ENCODE data around the gene IL27RA. TPM values are rescaled to one million over a fixed set of nuclear protein-coding genes. Genes with fewer than 3 reads are reported as not detected.

IL27RA gene
- total and polyA plus RNA-seq, 2 donors (not counting 3 experiments of a cell fraction or from before 2014, with no cell fraction given): 1.6 to 4.5 TPM

DNA sequence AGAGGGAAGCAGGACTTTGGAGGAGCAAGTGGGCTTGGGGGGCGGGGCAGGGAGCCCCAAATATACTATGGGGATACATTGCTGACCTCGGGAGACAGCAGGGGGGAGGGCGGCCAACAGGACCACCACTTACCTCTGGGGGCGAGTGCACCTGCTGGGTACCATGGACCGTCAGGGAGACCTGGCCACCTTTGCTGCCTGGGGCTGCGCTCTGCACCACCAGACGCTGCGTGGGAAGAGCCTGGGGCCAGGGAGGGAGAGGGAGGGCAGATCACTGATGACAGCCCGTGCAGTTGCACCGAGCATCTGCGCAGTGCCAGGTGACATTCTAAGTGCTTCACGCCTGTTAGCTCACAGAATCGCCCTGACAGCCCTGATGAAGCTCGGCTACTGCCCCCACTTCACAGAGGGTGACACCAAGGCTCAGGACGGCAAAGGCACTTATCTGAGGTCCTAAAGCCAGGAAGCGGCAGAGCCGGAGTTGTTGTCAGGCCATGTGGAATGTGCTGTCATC lies 49.5 kb upstream of the IL27RA start:
- dilution Hi-C loops (cut with MboI; ENCODE audit: extremely low pct_ligation_motif_present, low sequenced_read_pairs) (no loop called here), intact Hi-C loops (cut with micrococcal nuclease) (no loop called here)
- H3K9me3 ChIP-seq (replicated peaks; ENCODE audit: control insufficient read depth, insufficient read depth, low read length): no peaks in the 10 kb centered on the region
- TF ChIP-seq GATA2 (IDR thresholded peaks at IDR 0.05; ENCODE audit: insufficient read depth, insufficient read length, low read depth, low read length) (no peak), MAX (IDR thresholded peaks at IDR 0.05; ENCODE audit: insufficient read depth, insufficient read length) (no peak), POLR2A (IDR thresholded peaks at IDR 0.05; ENCODE audit: low read depth, low read length) (no peak), MYC (IDR thresholded peaks at IDR 0.05; ENCODE audit: low read depth, low read length) (no peak), FOS (IDR thresholded peaks at IDR 0.05; ENCODE audit: borderline replicate concordance, insufficient read depth, low read length) (no peak), JUN (IDR thresholded peaks at IDR 0.05; ENCODE audit: borderline replicate concordance, insufficient read depth, insufficient read length, low read depth) (no peak), EZH2 (IDR thresholded peaks at IDR 0.05; ENCODE audit: borderline replicate concordance, low read depth, low read length, severe bottlenecking) (no peak), POLR2AphosphoS5 (IDR thresholded peaks at IDR 0.05; ENCODE audit: insufficient read depth, low read depth, low read length) (no peak)
- TF ChIP-seq, protein P1, sequence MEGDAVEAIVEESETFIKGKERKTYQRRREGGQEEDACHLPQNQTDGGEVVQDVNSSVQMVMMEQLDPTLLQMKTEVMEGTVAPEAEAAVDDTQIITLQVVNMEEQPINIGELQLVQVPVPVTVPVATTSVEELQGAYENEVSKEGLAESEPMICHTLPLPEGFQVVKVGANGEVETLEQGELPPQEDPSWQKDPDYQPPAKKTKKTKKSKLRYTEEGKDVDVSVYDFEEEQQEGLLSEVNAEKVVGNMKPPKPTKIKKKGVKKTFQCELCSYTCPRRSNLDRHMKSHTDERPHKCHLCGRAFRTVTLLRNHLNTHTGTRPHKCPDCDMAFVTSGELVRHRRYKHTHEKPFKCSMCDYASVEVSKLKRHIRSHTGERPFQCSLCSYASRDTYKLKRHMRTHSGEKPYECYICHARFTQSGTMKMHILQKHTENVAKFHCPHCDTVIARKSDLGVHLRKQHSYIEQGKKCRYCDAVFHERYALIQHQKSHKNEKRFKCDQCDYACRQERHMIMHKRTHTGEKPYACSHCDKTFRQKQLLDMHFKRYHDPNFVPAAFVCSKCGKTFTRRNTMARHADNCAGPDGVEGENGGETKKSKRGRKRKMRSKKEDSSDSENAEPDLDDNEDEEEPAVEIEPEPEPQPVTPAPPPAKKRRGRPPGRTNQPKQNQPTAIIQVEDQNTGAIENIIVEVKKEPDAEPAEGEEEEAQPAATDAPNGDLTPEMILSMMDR (IDR thresholded peaks at IDR 0.05; ENCODE audit: extremely low read depth in 1 of 2, insufficient read depth in 1 of 2, low read depth in 1 of 2, low read length in 2 of 2): no peak
- H3K27me3 ChIP-seq (ENCODE audit: control insufficient read depth in 2 of 2, insufficient read depth in 2 of 2, low read length in 2 of 2): no peaks in the 10 kb centered on the region
- BruUV-seq (replicated peaks): no TSS peak
- DNase-seq (ENCODE audit: low read depth, low spot score): no peak
- CTCF ChIA-PET: no interaction called here
- peaks cover 23% of the 10 kb centered on the region for H3K4me1 ChIP-seq (ENCODE audit: control insufficient read depth, extremely low read depth, insufficient read depth, low read length)
- H3K27ac ChIP-seq (ENCODE audit: insufficient read depth, low read depth, low read length): no peak overlapping the region
- no peak for FAIRE-seq
- H3K79me2 ChIP-seq (ENCODE audit: control insufficient read depth, insufficient read depth, low read length): no peaks in the 10 kb centered on the region
- H3K36me3 ChIP-seq (ENCODE audit: control insufficient read depth in 2 of 2, extremely low read depth in 1 of 2, insufficient read depth in 2 of 2, low read length in 2 of 2): peaks cover 0 to 2% of the 10 kb centered on the region in 2 experiments
- H3K4me3 ChIP-seq (replicated peaks in 1 of 3; ENCODE audit: insufficient read depth in 1 of 3, low read depth in 1 of 3, low read length in 3 of 3): no peak overlapping the region
- POLR2A ChIA-PET: no interaction called here
- no peak overlapping the region for H3K4me2 ChIP-seq (ENCODE audit: insufficient read depth, low read length)
- H3K9ac ChIP-seq (replicated peaks; ENCODE audit: extremely low read depth, insufficient read depth, low read length): no peak overlapping the region
- H4K20me1 ChIP-seq (replicated peaks; ENCODE audit: control insufficient read depth, extremely low read depth, insufficient read depth, low read length): no peaks in the 10 kb centered on the region
- H2AFZ ChIP-seq (ENCODE audit: low read depth, low read length): no peak overlapping the region
- H3K9me1 ChIP-seq (replicated peaks; ENCODE audit: control insufficient read depth, extremely low read depth, insufficient read depth, low read length): no peaks in the 10 kb centered on the region

Measured in endothelial cell of umbilical vein (primary cell).